ENCODE results near the gene CCL16. TPM values are rescaled to one million over a fixed set of nuclear protein-coding genes. Genes with fewer than 3 reads are reported as not detected.

CCL16 gene
- total RNA-seq, 1 donor from 2014 or later: not detected

- Histone ChIP-seq H3K36me3 (no peaks in the 10 kb centered on the region), H3K4me1 (peaks cover 14% of the 10 kb centered on the region), H3K4me3 (no peak overlapping the region), H3K9me3 (no peaks in the 10 kb centered on the region), H3K27ac (no peak overlapping the region), H3K27me3 (no peaks in the 10 kb centered on the region)
- TF ChIP-seq, protein P1, sequence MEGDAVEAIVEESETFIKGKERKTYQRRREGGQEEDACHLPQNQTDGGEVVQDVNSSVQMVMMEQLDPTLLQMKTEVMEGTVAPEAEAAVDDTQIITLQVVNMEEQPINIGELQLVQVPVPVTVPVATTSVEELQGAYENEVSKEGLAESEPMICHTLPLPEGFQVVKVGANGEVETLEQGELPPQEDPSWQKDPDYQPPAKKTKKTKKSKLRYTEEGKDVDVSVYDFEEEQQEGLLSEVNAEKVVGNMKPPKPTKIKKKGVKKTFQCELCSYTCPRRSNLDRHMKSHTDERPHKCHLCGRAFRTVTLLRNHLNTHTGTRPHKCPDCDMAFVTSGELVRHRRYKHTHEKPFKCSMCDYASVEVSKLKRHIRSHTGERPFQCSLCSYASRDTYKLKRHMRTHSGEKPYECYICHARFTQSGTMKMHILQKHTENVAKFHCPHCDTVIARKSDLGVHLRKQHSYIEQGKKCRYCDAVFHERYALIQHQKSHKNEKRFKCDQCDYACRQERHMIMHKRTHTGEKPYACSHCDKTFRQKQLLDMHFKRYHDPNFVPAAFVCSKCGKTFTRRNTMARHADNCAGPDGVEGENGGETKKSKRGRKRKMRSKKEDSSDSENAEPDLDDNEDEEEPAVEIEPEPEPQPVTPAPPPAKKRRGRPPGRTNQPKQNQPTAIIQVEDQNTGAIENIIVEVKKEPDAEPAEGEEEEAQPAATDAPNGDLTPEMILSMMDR (IDR thresholded peaks at IDR 0.05): no peak
- TF ChIP-seq POLR2AphosphoS5 (IDR thresholded peaks at IDR 0.05; ENCODE audit: insufficient read depth in 1 of 2, low read depth in 1 of 2) (no peak), POLR2A (IDR thresholded peaks at IDR 0.05) (no peak)
- intact Hi-C loops (cut with DNase I): no loop called here
- no peak for DNase-seq (ENCODE audit: extremely low spot score in 2 of 2)
These were observed 53.6 kb downstream of the CCL16 start for GRCh38 chr17:35927714-35928113.

Other genes with a start within 250 kb of the CCL16 start
- 9.1 TPM for gene RASL10B, start 249.9 kb downstream of the CCL16 start, total RNA-seq
- not detected for gene GAS2L2, start 228.3 kb downstream of the CCL16 start, total RNA-seq
- gene C17orf50, start 220.6 kb downstream of the CCL16 start, total RNA-seq: not detected
- gene MMP28, start 185.9 kb downstream of the CCL16 start, total RNA-seq: 32.2 TPM
- gene TAF15, start 172.0 kb downstream of the CCL16 start, total RNA-seq: 74.9 TPM
- gene HEATR9, start 112.6 kb downstream of the CCL16 start, total RNA-seq: not detected
- gene CCL5, start 101.1 kb downstream of the CCL16 start, total RNA-seq: 4.9 TPM
- gene RDM1, start 50.7 kb downstream of the CCL16 start, total RNA-seq: 0.49 TPM
- not detected for gene LYZL6, start 37.8 kb downstream of the CCL16 start, total RNA-seq
- gene CCL14, start 5.2 kb upstream of the CCL16 start, total RNA-seq: 93.1 TPM
- gene CCL15, start 20.1 kb upstream of the CCL16 start, total RNA-seq: not detected
- gene CCL23, start 36.5 kb upstream of the CCL16 start, total RNA-seq: 13.3 TPM
- gene CCL18, start 82.8 kb upstream of the CCL16 start, total RNA-seq: not detected
- 2.9 TPM for gene CCL3, start 108.6 kb upstream of the CCL16 start, total RNA-seq
- gene CCL4, start 122.3 kb upstream of the CCL16 start, total RNA-seq: 15.0 TPM
- 3.4 TPM for gene TBC1D3B, start 195.1 kb upstream of the CCL16 start, total RNA-seq
- gene CCL3L1, start 215.3 kb upstream of the CCL16 start, total RNA-seq: not detected
- 5.2 TPM for gene CCL4L2, start 229.6 kb upstream of the CCL16 start, total RNA-seq